ENCODE data around the gene PAX1.
A peak's percentile ranks its signal among the peaks of the same experiment; 100 is the strongest.

The PAX1 gene

DNA sequence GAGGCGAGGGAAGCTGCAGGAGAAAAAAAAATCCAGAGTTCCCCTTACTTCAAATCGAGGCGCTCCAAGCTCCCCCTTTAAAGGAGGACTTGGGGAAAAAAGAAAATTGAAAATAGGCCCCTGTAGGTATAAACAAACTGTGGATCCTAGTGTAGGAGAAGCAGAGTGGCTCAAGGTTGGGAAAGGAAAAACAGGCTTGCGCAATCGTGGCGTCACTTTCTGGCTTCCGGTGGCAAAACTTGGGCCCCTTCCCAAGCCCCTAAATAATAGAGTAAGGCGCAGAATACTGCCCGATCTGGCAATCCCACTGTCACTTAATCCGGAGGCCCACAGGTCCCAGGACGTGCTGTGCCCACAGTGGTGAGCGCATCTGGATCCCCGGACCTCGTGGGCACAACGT is 8.0 kb downstream of the PAX1 start:
- TF ChIP-seq, protein P1, sequence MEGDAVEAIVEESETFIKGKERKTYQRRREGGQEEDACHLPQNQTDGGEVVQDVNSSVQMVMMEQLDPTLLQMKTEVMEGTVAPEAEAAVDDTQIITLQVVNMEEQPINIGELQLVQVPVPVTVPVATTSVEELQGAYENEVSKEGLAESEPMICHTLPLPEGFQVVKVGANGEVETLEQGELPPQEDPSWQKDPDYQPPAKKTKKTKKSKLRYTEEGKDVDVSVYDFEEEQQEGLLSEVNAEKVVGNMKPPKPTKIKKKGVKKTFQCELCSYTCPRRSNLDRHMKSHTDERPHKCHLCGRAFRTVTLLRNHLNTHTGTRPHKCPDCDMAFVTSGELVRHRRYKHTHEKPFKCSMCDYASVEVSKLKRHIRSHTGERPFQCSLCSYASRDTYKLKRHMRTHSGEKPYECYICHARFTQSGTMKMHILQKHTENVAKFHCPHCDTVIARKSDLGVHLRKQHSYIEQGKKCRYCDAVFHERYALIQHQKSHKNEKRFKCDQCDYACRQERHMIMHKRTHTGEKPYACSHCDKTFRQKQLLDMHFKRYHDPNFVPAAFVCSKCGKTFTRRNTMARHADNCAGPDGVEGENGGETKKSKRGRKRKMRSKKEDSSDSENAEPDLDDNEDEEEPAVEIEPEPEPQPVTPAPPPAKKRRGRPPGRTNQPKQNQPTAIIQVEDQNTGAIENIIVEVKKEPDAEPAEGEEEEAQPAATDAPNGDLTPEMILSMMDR (conservative IDR thresholded peaks at IDR 0.05; ENCODE audit: low read depth, low read length), result no peak
- H3K4me3 ChIP-seq (ENCODE audit: low read length), result no peak overlapping the region
- DNase-seq (ENCODE audit: low read depth), result no peak

DNA sequence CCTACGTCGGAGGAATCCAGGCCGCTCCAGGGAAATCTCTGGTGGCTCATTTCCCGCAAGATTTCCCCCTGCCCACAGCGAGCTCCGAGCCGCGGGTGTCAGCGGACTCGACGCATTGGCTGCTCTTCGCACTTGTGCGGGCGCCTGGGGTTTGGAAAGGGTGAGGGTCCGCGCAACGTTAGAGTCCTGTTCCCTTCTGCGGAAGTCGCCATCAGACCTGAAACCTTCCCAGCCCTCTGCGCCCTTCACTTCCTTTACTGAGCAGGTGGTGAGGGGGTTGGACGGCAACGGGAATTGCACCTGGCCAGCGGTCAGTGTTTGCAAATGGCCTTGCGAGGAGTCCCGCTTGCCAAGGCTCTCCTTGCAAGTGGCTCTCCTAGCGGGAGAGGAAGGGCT is 8.4 kb downstream of the PAX1 start:
- H3K4me3 ChIP-seq (ENCODE audit: low read length), result no peak overlapping the region
- DNase-seq (ENCODE audit: low read depth), result no peak
- TF ChIP-seq, protein P1 (conservative IDR thresholded peaks at IDR 0.05; ENCODE audit: low read depth, low read length), result no peak

DNA sequence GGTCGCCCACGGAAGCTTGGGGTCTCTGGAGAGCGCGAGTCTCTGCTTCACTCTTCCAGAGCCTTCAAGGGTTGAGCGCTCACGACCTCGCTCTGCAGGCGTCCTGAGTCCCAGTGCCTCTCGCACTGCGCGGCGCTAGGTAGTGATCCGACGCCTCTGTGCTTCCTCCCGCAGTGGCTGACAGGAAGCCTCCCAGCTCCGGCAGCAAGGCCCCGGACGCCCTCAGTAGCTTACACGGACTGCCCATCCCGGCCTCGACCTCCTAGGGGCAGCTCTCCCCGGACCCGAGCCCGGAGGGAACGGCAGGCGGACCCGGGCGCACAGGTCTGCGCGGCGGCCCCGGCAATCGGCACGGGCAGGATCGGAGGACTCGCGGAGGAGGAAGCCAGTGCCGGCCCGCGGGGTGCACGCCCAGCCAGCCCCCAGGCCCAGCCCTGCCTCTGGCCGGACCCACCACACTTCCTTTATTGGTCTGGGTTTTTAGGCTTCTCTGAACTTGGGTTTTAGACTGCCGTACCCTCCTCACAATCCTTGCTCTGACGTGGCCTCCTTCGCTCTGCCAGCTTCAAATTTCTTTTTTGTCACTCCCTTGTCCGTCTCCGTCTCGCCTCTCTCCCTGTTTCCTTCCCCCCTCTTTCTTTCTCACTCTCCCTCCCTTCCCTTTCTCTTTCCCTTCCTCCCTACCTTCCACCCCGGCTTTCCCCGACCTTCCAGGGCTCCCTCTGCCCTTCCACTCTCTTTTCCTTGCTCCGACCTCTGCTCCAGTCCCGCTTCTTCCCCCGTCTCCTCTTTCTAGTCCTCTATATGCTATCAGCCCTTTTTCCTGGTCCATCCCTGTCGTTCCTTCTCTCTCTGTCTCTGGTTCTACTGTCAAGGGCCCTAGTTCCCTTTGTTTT is 9.1 kb downstream of the PAX1 start:
- H3K4me3 ChIP-seq (ENCODE audit: low read length), result no peak overlapping the region
- no peak for DNase-seq (ENCODE audit: low read depth)
- TF ChIP-seq, protein P1 (conservative IDR thresholded peaks at IDR 0.05; ENCODE audit: low read depth, low read length), result no peak

DNA sequence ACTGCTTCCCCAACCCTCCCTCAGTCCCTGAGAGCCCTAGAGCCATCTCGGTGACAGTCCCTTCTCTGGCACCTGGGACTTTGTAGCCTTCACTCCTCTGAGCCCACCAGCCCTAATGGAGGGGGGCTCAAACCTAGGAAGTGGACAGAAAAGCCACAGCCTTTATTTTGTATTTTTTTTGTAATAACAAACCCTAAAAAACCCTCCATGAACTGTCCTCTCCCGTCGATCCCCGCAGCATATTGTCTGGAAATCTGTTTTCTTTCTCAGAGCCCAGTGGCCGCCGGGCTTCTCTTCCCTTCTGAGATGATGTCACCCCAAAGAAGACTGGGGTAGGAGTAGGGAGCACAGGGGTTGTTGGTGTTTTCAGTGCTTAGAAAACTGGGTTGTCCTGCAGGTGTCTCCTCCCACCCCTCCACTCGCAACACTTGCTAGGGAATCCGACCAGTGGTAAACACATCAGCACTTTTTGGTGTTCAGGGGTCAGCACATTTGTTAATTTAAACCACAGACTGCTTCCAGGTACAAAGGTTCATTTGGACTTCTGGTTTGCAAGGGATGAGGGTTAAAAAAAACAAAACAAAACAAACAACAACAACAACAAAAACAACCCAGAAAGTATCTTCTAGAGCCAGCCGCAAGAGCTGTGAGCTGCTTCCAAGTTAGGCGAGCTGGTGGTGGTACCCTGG is 9.9 kb downstream of the PAX1 start:
- no peak overlapping the region for H3K4me3 ChIP-seq (ENCODE audit: low read length)
- TF ChIP-seq, protein P1 (conservative IDR thresholded peaks at IDR 0.05; ENCODE audit: low read depth, low read length), result no peak
- no peak for DNase-seq (ENCODE audit: low read depth)

DNA sequence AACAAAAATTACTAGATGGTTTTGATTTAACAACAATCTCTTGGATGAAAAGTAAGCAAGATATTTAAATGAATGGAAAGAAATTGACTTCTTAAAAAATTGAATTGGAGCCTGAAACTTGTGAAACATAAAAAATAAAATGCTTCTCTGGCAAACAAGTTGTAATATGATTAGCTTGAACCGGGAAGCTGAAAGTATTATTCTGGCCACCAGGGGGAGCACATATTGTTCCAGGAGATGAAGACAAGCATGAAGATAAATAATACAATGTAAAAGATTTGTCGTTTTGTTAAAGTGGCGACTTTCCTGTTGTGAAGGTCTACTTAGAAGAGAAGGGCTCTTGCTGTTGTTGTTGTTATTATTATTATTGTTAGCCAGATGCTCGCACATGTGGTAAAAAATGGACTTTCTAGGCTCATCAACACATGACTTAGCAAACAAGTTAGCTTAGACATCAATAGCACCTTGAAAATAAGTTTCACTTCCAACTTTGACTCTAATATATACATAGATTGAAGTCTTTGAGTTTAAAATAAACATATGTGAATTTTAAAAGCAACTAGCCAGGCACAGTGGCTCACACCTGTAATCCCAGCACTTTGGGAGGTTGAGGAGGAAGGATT is 14.2 kb downstream of the PAX1 start:
- no peak overlapping the region for H3K4me3 ChIP-seq (ENCODE audit: low read length)
- peak; percentile 5 for DNase-seq (ENCODE audit: low read depth)

DNA sequence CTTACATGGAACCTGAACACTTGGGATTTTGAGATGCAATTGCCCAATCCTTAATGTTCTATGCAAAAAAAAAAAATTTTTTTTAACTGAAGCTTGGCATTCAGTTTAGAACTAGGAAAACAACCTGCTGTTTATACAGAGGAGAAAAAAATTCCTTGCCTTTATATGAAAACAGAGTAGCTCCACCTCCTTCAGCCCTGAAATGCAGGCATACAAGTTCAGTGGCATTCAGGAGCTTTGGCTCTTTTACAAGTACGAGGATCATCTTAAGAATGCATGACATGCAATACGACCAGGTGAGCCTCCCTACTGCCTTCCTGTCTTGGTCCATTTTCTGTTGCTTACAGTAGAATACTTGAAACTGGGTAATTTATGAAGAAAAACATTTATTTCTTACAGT is 20.4 kb downstream of the PAX1 start:
- DNase-seq (ENCODE audit: low read depth), result no peak
- H3K4me3 ChIP-seq (ENCODE audit: low read length), result no peak overlapping the region
- TF ChIP-seq, protein P1 (conservative IDR thresholded peaks at IDR 0.05; ENCODE audit: low read depth, low read length), result no peak

More for the DNA sequence above, 14.2 kb downstream of the PAX1 start:
- TF ChIP-seq, protein P1 (conservative IDR thresholded peaks at IDR 0.05; ENCODE audit: low read depth, low read length), result peak; percentile 77

All from retinal pigment epithelial cell (primary cell).